HG02943 (cell line): ENCODE results near the gene ANGPTL3.
"Not testable (repeated sequence)": the region's sequence is repeated elsewhere in the genome, so short reads cannot be mapped to it uniquely, and the experiment has no call there.

ENCODE experiments used
- ATAC-seq: cut with Tn5 transposase; IDR thresholded peaks from one replicate; pipeline ENCODE4 v1.9.1; 2021; ENCODE audit warnings: mild to moderate bottlenecking, low read depth, moderate library complexity; ENCODE audit not compliant: unreplicated experiment

The ANGPTL3 gene

GRCh38 chr1:62597281-62597680 is at the start of gene ANGPTL3:
TSS of gene ANGPTL3 (plus strand) at chr1:62597520. CDS start at chr1:62597567, 47 bp downstream.
- no peak for ATAC-seq

GRCh38 chr1:62561306-62561705 is 36.0 kb upstream of the ANGPTL3 start:
- no peak for ATAC-seq

- ATAC-seq, result not testable (repeated sequence)
These were observed 30.1 kb upstream of the ANGPTL3 start for GRCh38 chr1:62567182-62567581.

GRCh38 chr1:62567926-62568325 is 29.4 kb upstream of the ANGPTL3 start:
- ATAC-seq, result not testable (repeated sequence)

GRCh38 chr1:62571517-62571916 is 25.8 kb upstream of the ANGPTL3 start:
- ATAC-seq, result not testable (repeated sequence)

GRCh38 chr1:62572476-62572875 is 24.8 kb upstream of the ANGPTL3 start:
- ATAC-seq, result no peak

- ATAC-seq, result no peak
These were observed 23.6 kb upstream of the ANGPTL3 start for GRCh38 chr1:62573675-62574074.

- ATAC-seq, result no peak
These were observed 11.7 kb upstream of the ANGPTL3 start for GRCh38 chr1:62585469-62586155.

- ATAC-seq, result no peak
These were observed 9.3 kb upstream of the ANGPTL3 start for GRCh38 chr1:62588000-62588399.

GRCh38 chr1:62589321-62589720 is 8.0 kb upstream of the ANGPTL3 start:
- no peak for ATAC-seq

GRCh38 chr1:62590255-62590969 is 6.9 kb upstream of the ANGPTL3 start:
- no peak for ATAC-seq

GRCh38 chr1:62590970-62591368 is 6.4 kb upstream of the ANGPTL3 start:
- no peak for ATAC-seq

- no peak for ATAC-seq
These were observed 3.4 kb upstream of the ANGPTL3 start for GRCh38 chr1:62593825-62594394.

- no peak for ATAC-seq
These were observed 1.7 kb upstream of the ANGPTL3 start for GRCh38 chr1:62595647-62596046.

- ATAC-seq, result no peak
These were observed 1.7 kb downstream of the ANGPTL3 start for GRCh38 chr1:62599044-62599443.

- ATAC-seq, result no peak
These were observed 4.1 kb downstream of the ANGPTL3 start for GRCh38 chr1:62601457-62601856.

- ATAC-seq, result no peak
These were observed 11.6 kb downstream of the ANGPTL3 start for GRCh38 chr1:62608905-62609304.

- not testable (repeated sequence) for ATAC-seq
These were observed 13.3 kb downstream of the ANGPTL3 start for GRCh38 chr1:62610588-62610987.

- no peak for ATAC-seq
These were observed 15.4 kb downstream of the ANGPTL3 start for GRCh38 chr1:62612770-62613169.

- peak; percentile 98 for ATAC-seq
These were observed 16.0 kb downstream of the ANGPTL3 start for GRCh38 chr1:62613325-62613727.

- no peak for ATAC-seq
These were observed 16.6 kb downstream of the ANGPTL3 start for GRCh38 chr1:62613890-62614289.

GRCh38 chr1:62621907-62622306 is 24.6 kb downstream of the ANGPTL3 start:
- ATAC-seq, result peak; percentile 78
